HCT116 (cell line): Measurements from ENCODE around the gene EXOSC9. TPM values are rescaled to one million over a fixed set of nuclear protein-coding genes. Genes with fewer than 3 reads are reported as not detected.

ENCODE experiments used
- ATAC-seq: fragments of 200-7000 bp; cut with Tn5 transposase; 2 replicates; pipeline ENCODE4 v1.9.1; 2020; ENCODE audit warnings: mild to moderate bottlenecking, moderate library complexity
- BruUV-seq: library from RNA; stranded (reverse); fragments of 400-500 nt; replicated peaks from 2 replicates; lab custom pipeline; 2021; lab: Mats Ljungman, UMichigan
- CTCF ChIA-PET: fragments of 300-600 bp; sonication (Branson Sonifier 250); formaldehyde crosslinking; loops from one replicate; lab custom pipeline; 2021; ENCODE audit warnings: antibody characterized with exemption; lab: Charles Lee
- POLR2A ChIA-PET: fragments of 300-600, 350-600 bp; sonication (Branson Sonifier 250); formaldehyde crosslinking; loops from one replicate; lab custom pipeline; 2021; ENCODE audit warnings: antibody characterized with exemption; lab: Charles Lee
- RAD21 ChIA-PET, 2 experiments: fragments of 300-600 bp; sonication (Branson Sonifier 250); formaldehyde crosslinking; loops; one replicate each; lab custom pipeline; 2023; ENCODE audit warnings: low total read pairs in 2 of 2; ENCODE audit not compliant: uncharacterized antibody in 2 of 2, unreplicated experiment in 2 of 2, low non-redundant PET in 1 of 2; lab: Charles Lee
- DNase-seq: peaks from one replicate; pipeline ENCODE4 v3.0.0-alpha.2; 2010; ENCODE audit warnings: low read depth, low spot score
- H2AFZ ChIP-seq: fragments of 200-600 bp; shearing (Covaris generic), sonication (generic); 2 replicates; pipeline ENCODE4 v1.6.1; 2017; ENCODE audit warnings: low read depth, mixed run types, mixed read lengths, antibody characterized with exemption, low read length; ENCODE audit not compliant: poor library complexity, severe bottlenecking
- H3K27ac ChIP-seq: 2 replicates; pipeline ENCODE4 v1.5.1; 2012; ENCODE audit warnings: low read depth, low read length
- H3K27me3 ChIP-seq: fragments of 200-600 bp; sonication (generic); 2 replicates; pipeline ENCODE4 v1.6.1; 2016; ENCODE audit warnings: mixed run types, low read length, mixed read lengths; ENCODE audit not compliant: insufficient read depth
- H3K36me3 ChIP-seq, 2 experiments: fragments of 200-500 bp in 1 of 2; fragments of 200-600 bp in 1 of 2; sonication (Bioruptor generic) in 1 of 2; sonication (generic) in 1 of 2; 2 replicates each; pipeline versions ENCODE4 v1.5.1 to v1.6.1; 2014 to 2016; ENCODE audit warnings: low read length in 2 of 2, inconsistent platforms in 1 of 2, mixed read lengths in 1 of 2, mixed run types in 1 of 2; ENCODE audit not compliant: insufficient read depth in 2 of 2, control insufficient read depth in 1 of 2
- H3K4me1 ChIP-seq, 2 experiments: fragments of 200-600 bp in 1 of 2; sonication (generic) in 1 of 2; 2 replicates each; pipeline versions ENCODE4 v1.5.1 to v1.6.1; 2012 to 2017; ENCODE audit warnings: low read length in 2 of 2, inconsistent platforms in 1 of 2, mild to moderate bottlenecking in 1 of 2, mixed read lengths in 1 of 2, mixed run types in 1 of 2, moderate library complexity in 1 of 2; ENCODE audit not compliant: insufficient read depth in 2 of 2, control insufficient read depth in 1 of 2
- H3K4me2 ChIP-seq: fragments of 200-600 bp; sonication (generic); 2 replicates; pipeline ENCODE4 v1.6.1; 2017; ENCODE audit warnings: mixed run types, low read length, mixed read lengths
- H3K4me3 ChIP-seq, 2 experiments: fragments of 200-600 bp in 1 of 2; sonication (generic) in 1 of 2; replicated peaks in 1 of 2; 2 replicates each; pipeline ENCODE4 v1.5.1; 2011 to 2016; ENCODE audit warnings: low read length in 2 of 2, control low read depth in 1 of 2, low read depth in 1 of 2, mild to moderate bottlenecking in 1 of 2, mixed read lengths in 1 of 2, mixed run types in 1 of 2
- H3K79me2 ChIP-seq: fragments of 200-600 bp; sonication (generic); 2 replicates; pipeline ENCODE4 v1.6.1; 2017; ENCODE audit warnings: mild to moderate bottlenecking, mixed run types, low read length, moderate library complexity, mixed read lengths; ENCODE audit not compliant: insufficient read depth
- H3K9ac ChIP-seq: fragments of 200-600 bp; sonication (generic); 2 replicates; pipeline ENCODE4 v1.6.1; 2016; ENCODE audit warnings: low read length, mixed read lengths
- H3K9me2 ChIP-seq: fragments of 200-600 bp; sonication (generic), shearing (Covaris generic); 2 replicates; pipeline ENCODE4 v1.6.1; 2017; ENCODE audit warnings: mixed run types, mild to moderate bottlenecking, moderate library complexity; ENCODE audit not compliant: insufficient read depth
- H3K9me3 ChIP-seq, 2 experiments: fragments of 200-500 bp in 1 of 2; fragments of 200-600 bp in 1 of 2; sonication (Bioruptor generic) in 1 of 2; sonication (generic) in 1 of 2; 2 replicates each; pipeline ENCODE4 v1.6.1; 2014 to 2017; ENCODE audit warnings: low read length in 2 of 2, mixed read lengths in 2 of 2, inconsistent platforms in 1 of 2, low read depth in 1 of 2, mild to moderate bottlenecking in 1 of 2, mixed run types in 1 of 2, moderate library complexity in 1 of 2; ENCODE audit not compliant: control insufficient read depth in 1 of 2, insufficient read depth in 1 of 2
- H4K20me1 ChIP-seq: fragments of 200-600 bp; sonication (generic), shearing (Covaris generic); 2 replicates; pipeline ENCODE4 v1.6.1; 2017; ENCODE audit warnings: mixed run types, mild to moderate bottlenecking, moderate library complexity; ENCODE audit not compliant: insufficient read depth
- CBX3 ChIP-seq: IDR thresholded peaks from 2 replicates; pipeline ENCODE4 v1.6.1; 2012; ENCODE audit warnings: low read depth
- CEBPB ChIP-seq: IDR thresholded peaks from 2 replicates; pipeline ENCODE4 v1.6.1; 2012; ENCODE audit warnings: low read depth
- CTCF ChIP-seq, 3 experiments: fragments of 200-600 bp in 1 of 3; sonication (generic) in 1 of 3; IDR thresholded peaks in 2 of 3; conservative IDR thresholded peaks in 1 of 3; 2 replicates each; pipeline ENCODE4 v1.5.1; 2012 to 2017; ENCODE audit warnings: low read depth in 2 of 3, low read length in 2 of 3, antibody characterized with exemption in 1 of 3, borderline replicate concordance in 1 of 3, control low read depth in 1 of 3, mild to moderate bottlenecking in 1 of 3, mixed read lengths in 1 of 3, mixed run types in 1 of 3, moderate library complexity in 1 of 3; ENCODE audit not compliant: insufficient read depth in 1 of 3
- EGR1 ChIP-seq: IDR thresholded peaks from 2 replicates; pipeline ENCODE4 v1.6.1; 2012; ENCODE audit warnings: low read depth
- ELF1 ChIP-seq: IDR thresholded peaks from 2 replicates; pipeline ENCODE4 v1.6.1; 2012; ENCODE audit warnings: low read depth, borderline replicate concordance
- EZH2 ChIP-seq: fragments of 200-600 bp; sonication (generic); IDR thresholded peaks from 2 replicates; pipeline ENCODE4 v1.6.1; 2017; ENCODE audit warnings: antibody characterized with exemption, mixed run types
- EZH2phosphoT487 ChIP-seq: fragments of 200-600 bp; IDR thresholded peaks from 2 replicates; pipeline ENCODE4 v1.6.1; 2018; ENCODE audit warnings: antibody characterized with exemption, borderline replicate concordance
- JUND ChIP-seq: IDR thresholded peaks from 2 replicates; pipeline ENCODE4 v1.6.1; 2012
- POLR2AphosphoS5 ChIP-seq: IDR thresholded peaks from 2 replicates; pipeline ENCODE4 v1.6.1; 2011; ENCODE audit warnings: mild to moderate bottlenecking, low read depth, low read length, moderate library complexity
- RAD21 ChIP-seq: IDR thresholded peaks from 2 replicates; pipeline ENCODE4 v1.6.1; 2012; ENCODE audit warnings: low read depth, mild to moderate bottlenecking
- SP1 ChIP-seq: IDR thresholded peaks from 2 replicates; pipeline ENCODE4 v1.6.1; 2012; ENCODE audit warnings: low read depth
- TCF7L2 ChIP-seq: IDR thresholded peaks from 2 replicates; pipeline ENCODE4 v1.7.0; 2011; ENCODE audit warnings: borderline replicate concordance, inconsistent platforms; ENCODE audit not compliant: insufficient read depth, insufficient read length; ENCODE audit errors: extremely low read depth
- YY1 ChIP-seq: IDR thresholded peaks from 2 replicates; pipeline ENCODE4 v1.6.1; 2011; ENCODE audit warnings: low read length, low read depth, moderate library complexity, mild to moderate bottlenecking; ENCODE audit not compliant: insufficient replicate concordance; ENCODE audit errors: extremely low read depth
- ZFX ChIP-seq: fragments of 450-650 bp; IDR thresholded peaks from 2 replicates; pipeline ENCODE4 v1.6.1; 2017
- ZNF274 ChIP-seq: fragments of 200-500 bp; sonication (Bioruptor generic); IDR thresholded peaks from 2 replicates; pipeline ENCODE4 v1.6.1; 2014; ENCODE audit warnings: mild to moderate bottlenecking, low read depth, low read length, inconsistent platforms
- intact Hi-C: fragments of 100-400 bp; cut with micrococcal nuclease; formaldehyde crosslinking; loops from 2 replicates; pipeline ENCODE4 v1.10.0; 2022
- total RNA-seq: library from RNA; stranded (reverse); gene quantifications from one replicate; pipeline ENCODE4 v1.2.1, GENCODE V29; 2021; ENCODE audit not compliant: unreplicated experiment
- TF ChIP-seq, protein P1 (sequence below): IDR thresholded peaks from 2 replicates; pipeline ENCODE4 v1.6.1; 2011; ENCODE audit warnings: mild to moderate bottlenecking, low read length, moderate library complexity; ENCODE audit not compliant: insufficient replicate concordance; ENCODE audit errors: extremely low read depth
- TF ChIP-seq, protein P2 (sequence below): IDR thresholded peaks from 2 replicates; pipeline ENCODE4 v1.6.1; 2012

Gene EXOSC9
- total RNA-seq, 1 experiment from 2014 or later: 58.6 TPM

DNA sequence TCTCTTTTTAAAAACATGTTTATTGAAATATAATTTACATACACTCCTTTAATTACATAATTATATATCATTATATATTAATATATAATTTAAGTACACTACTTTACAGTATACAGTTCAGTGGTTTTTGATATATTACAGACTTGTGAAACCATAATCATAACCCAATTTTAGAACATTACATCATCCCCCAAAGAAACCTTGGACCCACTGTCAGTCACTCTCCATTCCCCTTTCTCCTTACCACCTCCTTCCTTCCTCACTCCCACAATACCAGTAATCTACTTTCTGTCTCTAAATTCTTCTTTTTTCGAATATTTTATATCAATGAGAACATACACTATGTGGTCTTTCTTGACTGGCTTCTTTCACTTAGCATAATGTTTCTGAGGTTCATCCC, 17.9 kb upstream of the EXOSC9 start:
- Histone ChIP-seq H3K4me1 (no peaks in the 10 kb centered on the region), H3K36me3 (no peaks in the 10 kb centered on the region), H3K79me2 (no peaks in the 10 kb centered on the region), H3K9ac (no peak overlapping the region)
- ATAC-seq: no peak
- intact Hi-C loops: no loop called here
- POLR2A ChIA-PET: no interaction called here
- TF ChIP-seq CEBPB (no peak), ZNF274 (no peak), RAD21 (no peak), ZFX (no peak), EZH2phosphoT487 (no peak), ELF1 (no peak), YY1 (no peak), SP1 (no peak), EZH2 (no peak), EGR1 (no peak), CBX3 (no peak), TCF7L2 (no peak), POLR2AphosphoS5 (no peak), JUND (no peak), CTCF (IDR thresholded peaks at IDR 0.05 in 2 of 3, conservative IDR thresholded peaks at IDR 0.05 in 1 of 3; ENCODE audit: borderline replicate concordance in 1 of 3, insufficient read depth in 1 of 3, low read depth in 2 of 3, low read length in 2 of 3) (no peak)
- TF ChIP-seq, protein P1, sequence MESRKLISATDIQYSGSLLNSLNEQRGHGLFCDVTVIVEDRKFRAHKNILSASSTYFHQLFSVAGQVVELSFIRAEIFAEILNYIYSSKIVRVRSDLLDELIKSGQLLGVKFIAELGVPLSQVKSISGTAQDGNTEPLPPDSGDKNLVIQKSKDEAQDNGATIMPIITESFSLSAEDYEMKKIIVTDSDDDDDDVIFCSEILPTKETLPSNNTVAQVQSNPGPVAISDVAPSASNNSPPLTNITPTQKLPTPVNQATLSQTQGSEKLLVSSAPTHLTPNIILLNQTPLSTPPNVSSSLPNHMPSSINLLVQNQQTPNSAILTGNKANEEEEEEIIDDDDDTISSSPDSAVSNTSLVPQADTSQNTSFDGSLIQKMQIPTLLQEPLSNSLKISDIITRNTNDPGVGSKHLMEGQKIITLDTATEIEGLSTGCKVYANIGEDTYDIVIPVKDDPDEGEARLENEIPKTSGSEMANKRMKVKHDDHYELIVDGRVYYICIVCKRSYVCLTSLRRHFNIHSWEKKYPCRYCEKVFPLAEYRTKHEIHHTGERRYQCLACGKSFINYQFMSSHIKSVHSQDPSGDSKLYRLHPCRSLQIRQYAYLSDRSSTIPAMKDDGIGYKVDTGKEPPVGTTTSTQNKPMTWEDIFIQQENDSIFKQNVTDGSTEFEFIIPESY: no peak
- TF ChIP-seq, protein P2, sequence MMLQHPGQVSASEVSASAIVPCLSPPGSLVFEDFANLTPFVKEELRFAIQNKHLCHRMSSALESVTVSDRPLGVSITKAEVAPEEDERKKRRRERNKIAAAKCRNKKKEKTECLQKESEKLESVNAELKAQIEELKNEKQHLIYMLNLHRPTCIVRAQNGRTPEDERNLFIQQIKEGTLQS: no peak
- TF ChIP-seq, all 23 proteins: peak for 0
- Histone ChIP-seq H3K9me2 (no peaks in the 10 kb centered on the region), H3K27me3 (no peaks in the 10 kb centered on the region), H4K20me1 (no peaks in the 10 kb centered on the region), H3K4me3 (no peak overlapping the region), H3K4me2 (no peak overlapping the region), H2AFZ (no peak overlapping the region), H3K27ac (no peak overlapping the region), H3K9me3 (no peaks in the 10 kb centered on the region)
- no TSS peak for BruUV-seq
- no peak for DNase-seq
- ChIA-PET RAD21 (no interaction called here), CTCF (no interaction called here)
